HG03139 (cell line): Measurements from ENCODE around the gene WWP2.

Experiments
- ATAC-seq: cut with Tn5 transposase; IDR thresholded peaks from one replicate; pipeline ENCODE4 v1.9.1; 2021; ENCODE audit not compliant: unreplicated experiment

WWP2 gene

DNA sequence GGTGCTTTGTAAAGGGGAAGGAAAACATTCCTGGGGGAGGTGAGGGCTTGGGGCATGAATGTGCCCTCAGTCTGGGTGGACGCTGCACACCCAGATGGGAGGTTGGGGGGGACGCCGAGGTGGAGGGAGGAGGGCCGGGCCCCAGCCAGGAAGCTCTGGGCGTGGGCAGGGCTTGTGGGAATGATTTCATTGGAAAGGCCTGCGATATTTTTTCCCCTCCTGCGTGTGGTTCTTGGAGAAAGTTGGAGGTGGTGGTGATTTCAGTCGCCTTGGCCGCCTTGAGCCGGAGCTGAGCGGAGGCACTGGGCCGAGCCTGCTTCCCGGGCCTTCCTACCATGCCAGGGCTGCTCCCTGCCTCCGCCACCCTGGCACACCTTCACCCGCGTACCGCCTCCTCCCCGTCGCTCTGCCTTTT, 162.7 kb downstream of the WWP2 start:
- ATAC-seq = no peak

DNA sequence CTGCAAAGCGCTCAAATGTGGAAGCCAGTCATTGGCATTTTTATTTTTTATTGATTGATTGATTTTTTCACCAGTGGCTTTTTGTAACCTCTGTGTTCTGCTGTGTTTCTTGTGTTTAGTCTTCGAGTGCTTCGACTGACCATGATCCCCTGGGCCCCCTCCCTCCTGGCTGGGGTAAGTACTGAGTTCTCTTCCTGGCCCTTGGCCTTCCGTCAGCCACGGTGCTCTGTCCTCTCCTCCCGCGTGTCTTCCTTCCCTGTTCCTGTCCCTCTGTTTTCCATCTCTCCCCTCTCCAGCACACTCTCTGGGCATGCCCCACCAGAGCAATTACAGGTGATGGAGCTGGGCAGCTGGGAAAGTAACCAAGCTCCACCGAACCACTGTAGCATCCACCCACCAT, 163.2 kb downstream of the WWP2 start:
- no peak for ATAC-seq

GRCh38 chr16:69926241-69926640, 164.1 kb downstream of the WWP2 start:
- ATAC-seq = no peak

DNA sequence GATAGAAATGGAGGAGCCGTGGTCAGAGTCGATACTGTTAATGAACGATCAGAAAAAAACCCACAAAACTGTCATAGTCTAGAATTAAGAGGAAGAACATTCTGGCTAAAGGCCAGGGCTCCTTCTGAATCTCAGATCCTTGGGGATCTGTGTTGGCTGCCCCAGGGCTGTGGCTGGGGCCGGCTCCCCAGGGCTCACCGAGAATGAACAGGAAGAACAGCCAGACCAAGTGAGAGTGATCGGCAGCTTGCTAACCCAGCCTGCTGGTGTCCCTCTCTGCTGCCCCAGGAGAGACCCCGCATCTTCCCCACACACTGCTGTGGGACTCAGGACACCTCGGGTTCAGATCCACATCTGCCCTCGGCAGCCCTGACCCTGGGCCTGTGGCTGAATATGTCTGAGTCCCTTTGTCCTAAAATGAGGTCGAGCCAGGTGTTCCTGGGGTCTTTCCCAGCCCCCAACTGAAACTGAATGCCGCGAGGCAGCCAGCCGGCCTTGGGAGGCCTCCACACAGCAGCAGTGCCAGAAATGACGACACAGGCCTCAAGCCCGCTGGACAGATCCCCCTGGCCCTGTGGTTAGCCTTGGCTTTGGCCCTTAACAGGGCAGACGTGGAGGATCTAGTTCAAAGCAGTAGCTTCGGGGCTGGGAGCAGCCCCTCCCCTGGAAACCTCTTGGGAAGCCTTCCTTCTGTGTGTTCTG, 165.1 kb downstream of the WWP2 start:
- ATAC-seq = no peak

DNA sequence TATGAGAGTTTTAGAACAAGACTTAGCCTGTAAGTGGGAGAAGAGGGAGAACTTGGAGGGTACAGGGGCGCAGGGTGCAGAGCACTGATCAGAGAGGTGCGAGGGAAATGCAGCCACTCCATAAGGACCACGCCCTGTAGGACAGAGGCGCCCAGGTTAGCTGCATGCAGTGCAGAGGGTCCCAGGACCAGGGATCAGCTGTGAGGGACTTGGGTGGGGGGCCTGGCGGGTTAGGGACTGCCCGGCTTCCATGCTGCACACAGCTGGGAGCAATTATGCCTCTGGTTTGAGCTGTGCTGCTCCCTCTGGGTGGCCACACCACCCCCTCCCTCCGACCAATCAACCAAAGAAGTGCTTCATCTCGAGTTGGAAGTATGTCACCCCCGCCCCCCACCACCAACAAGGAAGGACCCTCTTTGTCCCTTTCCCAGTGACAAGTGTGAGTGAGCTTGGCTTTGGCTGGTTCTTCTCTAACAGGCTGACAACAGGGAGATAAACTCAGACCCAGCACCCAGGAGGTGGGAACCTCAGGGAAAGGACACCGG, 166.8 kb downstream of the WWP2 start:
- ATAC-seq = no peak

DNA sequence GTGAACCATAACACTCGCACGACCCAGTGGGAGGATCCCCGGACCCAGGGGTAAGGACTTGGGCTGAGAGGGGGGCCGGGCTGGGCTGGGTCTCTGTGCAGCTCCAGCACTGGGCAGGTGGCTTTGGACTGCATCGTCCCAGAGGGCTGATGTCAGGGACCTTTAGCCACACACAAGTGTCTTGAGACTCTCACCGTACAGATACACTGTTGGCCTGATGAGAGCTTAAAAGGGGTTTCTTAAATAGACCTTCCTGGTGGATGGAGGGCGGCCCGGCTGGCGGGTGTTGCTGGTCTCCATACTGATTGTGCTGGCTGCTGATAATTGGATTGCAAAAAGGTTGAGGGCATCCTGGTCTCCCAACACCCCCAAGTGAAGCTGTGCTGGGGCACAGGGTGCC, 167.3 kb downstream of the WWP2 start:
- no peak for ATAC-seq

GRCh38 chr16:69930117-69930776, 168.1 kb downstream of the WWP2 start:
- no peak for ATAC-seq

GRCh38 chr16:69931631-69932030, 169.5 kb downstream of the WWP2 start:
- ATAC-seq = no peak

- ATAC-seq = no peak
These were observed 170.1 kb downstream of the WWP2 start for GRCh38 chr16:69932228-69932627.

DNA sequence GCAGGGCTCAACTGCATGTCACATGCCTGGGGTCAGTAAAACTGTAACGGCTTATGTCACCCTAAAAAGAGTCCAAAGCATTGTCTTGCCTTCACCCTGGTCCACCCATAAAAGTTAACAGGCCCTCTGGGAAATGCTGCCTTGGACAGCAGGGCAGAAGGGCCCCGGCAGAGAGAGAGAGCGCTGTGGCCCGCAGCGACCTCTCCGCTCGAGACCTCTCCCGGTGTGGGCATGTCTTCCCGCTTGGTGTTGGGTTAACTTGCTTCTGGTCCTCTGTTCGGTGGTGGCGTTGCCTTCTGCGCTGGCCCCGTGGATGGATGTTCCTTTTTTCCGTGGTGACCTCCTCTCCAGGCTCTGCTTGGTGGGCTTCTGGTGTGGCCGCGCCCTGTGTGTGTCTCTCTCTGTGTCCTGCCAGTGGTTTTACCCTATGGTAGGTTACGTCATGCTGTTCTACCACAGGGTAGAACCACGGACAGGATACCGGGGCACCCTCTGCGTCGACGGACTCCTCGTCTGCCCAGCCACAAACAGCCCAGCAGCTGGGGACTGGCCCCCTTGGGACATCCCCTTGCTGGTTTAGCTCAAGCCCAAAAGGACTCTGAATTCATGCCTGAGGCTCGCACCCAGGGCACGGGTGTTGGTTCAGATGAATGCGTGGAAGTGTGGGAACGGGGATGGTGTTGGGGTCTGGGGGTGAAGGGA, 170.7 kb downstream of the WWP2 start:
- ATAC-seq = no peak

- ATAC-seq = no peak
These were observed 171.9 kb downstream of the WWP2 start for GRCh38 chr16:69934044-69934443.

DNA sequence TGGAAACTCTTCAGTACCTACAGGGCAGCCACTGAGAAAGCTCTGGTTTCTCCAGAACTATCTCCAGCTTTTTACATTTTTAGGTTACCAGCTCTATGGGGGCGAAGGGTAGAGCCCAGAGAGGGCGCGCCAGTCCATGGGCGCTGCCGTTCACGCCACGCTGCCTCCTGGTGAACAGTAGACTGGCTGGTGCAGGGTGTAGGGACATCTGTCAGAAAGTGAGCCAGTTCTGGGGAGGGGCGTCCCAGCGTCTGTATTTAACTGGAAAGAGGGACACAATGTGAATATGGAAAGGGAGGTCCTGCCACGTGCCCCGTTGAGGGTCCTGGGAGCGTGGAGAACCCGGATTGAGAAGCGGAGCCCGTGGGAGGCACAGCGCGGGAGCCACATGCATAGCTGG, 172.6 kb downstream of the WWP2 start:
- ATAC-seq = no peak

- ATAC-seq = no peak
These were observed 173.2 kb downstream of the WWP2 start for GRCh38 chr16:69935278-69935711.

- no peak for ATAC-seq
These were observed 173.6 kb downstream of the WWP2 start for GRCh38 chr16:69935740-69936139.

GRCh38 chr16:69936252-69936651, 174.1 kb downstream of the WWP2 start:
- no peak for ATAC-seq

DNA sequence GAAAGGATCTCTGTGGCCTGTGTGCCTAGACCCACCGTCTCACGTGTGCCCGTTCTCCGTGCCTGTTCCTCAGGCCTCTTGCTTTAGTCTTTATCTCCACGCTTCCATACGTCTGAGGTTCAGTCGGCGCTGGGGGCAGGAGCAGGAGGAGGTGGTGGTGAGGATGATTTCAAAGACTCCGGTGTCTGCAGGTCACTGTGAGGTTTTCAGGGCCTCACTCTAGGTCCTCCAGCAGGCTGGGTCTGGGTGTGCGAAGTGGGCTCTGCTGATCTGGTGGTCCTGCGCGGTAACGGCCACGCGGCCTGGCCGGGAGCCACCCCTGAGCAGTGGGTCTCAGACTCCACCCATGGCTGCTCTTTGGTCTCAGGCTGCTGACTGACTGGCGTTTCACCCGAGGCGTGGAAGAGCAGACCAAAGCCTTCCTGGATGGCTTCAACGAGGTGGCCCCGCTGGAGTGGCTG, 174.6 kb downstream of the WWP2 start:
- no peak for ATAC-seq

GRCh38 chr16:69937465-69937951, 175.4 kb downstream of the WWP2 start:
- ATAC-seq = no peak

GRCh38 chr16:69938981-69939820, 177.1 kb downstream of the WWP2 start:
- no peak for ATAC-seq

DNA sequence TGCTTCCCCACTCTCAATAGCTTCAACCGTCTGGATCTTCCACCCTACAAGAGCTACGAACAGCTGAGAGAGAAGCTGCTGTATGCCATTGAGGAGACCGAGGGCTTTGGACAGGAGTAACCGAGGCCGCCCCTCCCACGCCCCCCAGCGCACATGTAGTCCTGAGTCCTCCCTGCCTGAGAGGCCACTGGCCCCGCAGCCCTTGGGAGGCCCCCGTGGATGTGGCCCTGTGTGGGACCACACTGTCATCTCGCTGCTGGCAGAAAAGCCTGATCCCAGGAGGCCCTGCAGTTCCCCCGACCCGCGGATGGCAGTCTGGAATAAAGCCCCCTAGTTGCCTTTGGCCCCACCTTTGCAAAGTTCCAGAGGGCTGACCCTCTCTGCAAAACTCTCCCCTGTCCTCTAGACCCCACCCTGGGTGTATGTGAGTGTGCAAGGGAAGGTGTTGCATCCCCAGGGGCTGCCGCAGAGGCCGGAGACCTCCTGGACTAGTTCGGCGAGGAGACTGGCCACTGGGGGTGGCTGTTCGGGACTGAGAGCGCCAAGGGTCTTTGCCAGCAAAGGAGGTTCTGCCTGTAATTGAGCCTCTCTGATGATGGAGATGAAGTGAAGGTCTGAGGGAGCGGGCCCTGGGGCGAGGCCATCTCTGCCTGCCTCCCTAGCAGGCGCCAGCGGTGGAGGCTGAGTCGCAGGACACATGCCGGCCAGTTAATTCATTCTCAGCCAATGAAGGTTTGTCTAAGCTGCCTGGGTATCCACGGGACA, 177.9 kb downstream of the WWP2 start:
- ATAC-seq = no peak

DNA sequence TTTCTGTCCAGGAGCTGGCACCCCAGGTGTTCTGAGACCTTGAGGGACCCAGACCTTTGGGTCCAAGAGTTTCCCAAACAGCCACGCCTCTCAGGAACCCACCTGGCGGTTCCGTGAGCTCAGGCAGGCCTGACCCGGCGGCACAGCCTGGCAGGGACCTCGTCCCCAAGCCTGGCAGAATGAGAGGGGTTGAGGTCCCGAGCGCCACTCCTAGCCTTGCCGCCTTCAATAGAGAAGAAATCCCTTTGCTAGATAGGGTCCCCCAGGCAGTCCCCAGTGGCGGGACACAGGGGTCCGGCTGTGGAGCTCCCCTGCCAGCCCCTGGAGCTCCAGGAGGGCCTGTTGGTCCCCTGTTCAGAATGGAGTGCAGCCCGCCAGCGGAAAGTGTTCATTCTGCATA, 178.5 kb downstream of the WWP2 start:
- no peak for ATAC-seq
